Naive thymus-derived CD8-positive, alpha-beta T cell (primary cell): ENCODE measurements around the gene XBP1. TPM values are rescaled to one million over a fixed set of nuclear protein-coding genes. Genes with fewer than 3 reads are reported as not detected.
"Not testable (repeated sequence)": the region's sequence is repeated elsewhere in the genome, so short reads cannot be mapped to it uniquely, and the experiment has no call there.

Experiments
- ATAC-seq, 2 donors: fragments of 150-1000 bp; cut with Tn5 transposase in 1 of 2; sonication (Bioruptor Pico), chemical (Tn5 transposase) in 1 of 2; 1 replicate in 1 of 2; 2 replicates in 1 of 2; pipeline ENCODE4 v1.10.0; 2021; ENCODE audit warnings: mild to moderate bottlenecking in 2 of 2, moderate library complexity in 2 of 2
- POLR2A ChIA-PET: fragments of 350-600 bp; sonication (Branson Sonifier 250); formaldehyde crosslinking; loops from one replicate; lab custom pipeline; 2021; ENCODE audit warnings: antibody characterized with exemption; lab: Charles Lee
- DNase-seq, 10 donors: peaks; one replicate each; pipeline versions ENCODE4 v3.0.0 to v3.0.0-alpha.2; 2020 to 2022
- H3K27ac Mint-ChIP-seq, 10 donors: one replicate each; pipeline ENCODE4 v1.8.0; 2020 to 2022; ENCODE audit warnings: mild to moderate bottlenecking in 10 of 10, mixed read lengths in 10 of 10, moderate library complexity in 4 of 10, inconsistent platforms in 1 of 10
- H3K27me3 Mint-ChIP-seq, 5 donors: one replicate each; pipeline ENCODE4 v1.8.0; 2021 to 2022; ENCODE audit warnings: mixed read lengths in 5 of 5
- H3K36me3 Mint-ChIP-seq, 3 donors: one replicate each; pipeline ENCODE4 v1.8.0; 2020 to 2022; ENCODE audit warnings: mixed read lengths in 3 of 3, mild to moderate bottlenecking in 2 of 3, inconsistent platforms in 1 of 3
- H3K4me1 Mint-ChIP-seq, 4 donors: one replicate each; pipeline ENCODE4 v1.8.0; 2021 to 2022; ENCODE audit warnings: mixed read lengths in 4 of 4
- H3K4me3 Mint-ChIP-seq, 10 donors: one replicate each; pipeline ENCODE4 v1.8.0; 2020 to 2022; ENCODE audit warnings: mild to moderate bottlenecking in 10 of 10, mixed read lengths in 10 of 10, moderate library complexity in 6 of 10, inconsistent platforms in 1 of 10
- H3K9me3 Mint-ChIP-seq, 9 donors: one replicate each; pipeline ENCODE4 v1.8.0; 2020 to 2022; ENCODE audit warnings: mixed read lengths in 9 of 9, mild to moderate bottlenecking in 3 of 9, inconsistent platforms in 1 of 9, moderate library complexity in 1 of 9
- polyA plus RNA-seq, 3 donors: library from polyadenylated mRNA; unstranded; fragments of 300-500 nt; fragmentation: Illumina TruSeq; gene quantifications; one replicate each; pipeline ENCODE4 v1.2.3, GENCODE V29; 2021
- total RNA-seq, 8 experiments: library from RNA in 2 of 8; stranded (reverse) in 2 of 8; gene quantifications; one replicate each; pipeline ENCODE4 v1.2.3 and lab custom pipeline; 2021 to 2026

XBP1 gene
- total and polyA plus RNA-seq, 5 experiments from 2014 or later, result 55.1 to 238 (median 150) TPM

GRCh38 chr22:28762000-28762399 is 38.4 kb downstream of the XBP1 start:
- POLR2A ChIA-PET, result interaction anchor here (0.6 kb wide), 1 partner anchor 17 kb away, joined by 4 read pairs; no protein-coding TSS in a partner anchor
- not testable (repeated sequence) for H3K4me3 Mint-ChIP-seq, H3K36me3 Mint-ChIP-seq, H3K27ac Mint-ChIP-seq, H3K27me3 Mint-ChIP-seq, H3K9me3 Mint-ChIP-seq, ATAC-seq, DNase-seq
- peaks cover 0 to 11% (median under 1%) of the 10 kb centered on the region in 4 donors for H3K4me1 Mint-ChIP-seq

- ATAC-seq (no peak), DNase-seq (no peak)
- Mint-ChIP-seq H3K4me3 (no peak overlapping the region), H3K27me3 (no peaks in the 10 kb centered on the region), H3K36me3 (peaks cover 0 to 10% (median 2%) of the 10 kb centered on the region in 3 donors), H3K27ac (peak overlapping the region in 2 of 10 donors; percentile 59 to 67), H3K9me3 (no peaks in the 10 kb centered on the region), H3K4me1 (peaks cover 0 to 11% (median 2%) of the 10 kb centered on the region in 4 donors)
- POLR2A ChIA-PET, result interaction anchor here (0.6 kb wide), 1 partner anchor 16 kb away, joined by 4 read pairs; no protein-coding TSS in a partner anchor
These were observed 39.0 kb downstream of the XBP1 start for GRCh38 chr22:28761449-28761755.

- Mint-ChIP-seq H3K9me3 (no peaks in the 10 kb centered on the region), H3K4me1 (peaks cover 0 to 11% (median 2%) of the 10 kb centered on the region in 4 donors), H3K27me3 (no peaks in the 10 kb centered on the region), H3K27ac (no peak overlapping the region), H3K36me3 (peaks cover 0 to 13% (median 2%) of the 10 kb centered on the region in 3 donors), H3K4me3 (peak overlapping the region in 1 of 10 donors; percentile 24)
- DNase-seq (no peak), ATAC-seq (no peak)
- POLR2A ChIA-PET, result no interaction called here
These were observed 40.4 kb downstream of the XBP1 start for GRCh38 chr22:28759861-28760560.

GRCh38 chr22:28754512-28754911 is 45.9 kb downstream of the XBP1 start:
- H3K4me3 Mint-ChIP-seq, H3K9me3 Mint-ChIP-seq, H3K4me1 Mint-ChIP-seq, ATAC-seq, POLR2A ChIA-PET, H3K27me3 Mint-ChIP-seq, DNase-seq: not testable (repeated sequence)
- H3K27ac Mint-ChIP-seq, result peak overlapping the region in 1 of 10 donors; percentile 0
- H3K36me3 Mint-ChIP-seq, result peaks cover 0 to 46% (median 6%) of the 10 kb centered on the region in 3 donors

GRCh38 chr22:28750471-28750881 is 49.9 kb downstream of the XBP1 start:
- ATAC-seq (no peak), DNase-seq (no peak)
- peaks cover 9 to 17% (median 11%) of the 10 kb centered on the region in 4 donors for H3K4me1 Mint-ChIP-seq
- no peaks in the 10 kb centered on the region for H3K9me3 Mint-ChIP-seq
- POLR2A ChIA-PET, result interaction anchor here (0.7 to 1.2 kb wide), 2 partner anchors 22 to 254 kb away, joined by 5 to 6 read pairs; partner anchors contain the start of gene CCDC117
- H3K4me3 Mint-ChIP-seq, result no peak overlapping the region
- H3K27me3 Mint-ChIP-seq, result no peaks in the 10 kb centered on the region
- H3K36me3 Mint-ChIP-seq, result peaks cover 0 to 68% (median 15%) of the 10 kb centered on the region in 3 donors
- no peak overlapping the region for H3K27ac Mint-ChIP-seq

Other genes with a start within 250 kb of the XBP1 start
- 1 to 10 TPM; 2.6 to 6.4 TPM for gene TTC28, start 120.7 kb downstream of the XBP1 start, total RNA-seq
- gene TTC28, start 120.7 kb downstream of the XBP1 start, polyA plus RNA-seq, result 1 to 10 TPM in 1 of 3 donors, under 1 TPM in 2; 0.44 to 1.3 (median 0.81) TPM
- 1 to 10 TPM; 6.9 to 7.7 TPM for gene CHEK2, start 58.7 kb downstream of the XBP1 start, total RNA-seq
- 10 to 100 TPM in 1 of 3 donors, 1 to 10 TPM in 2; 6.7 to 10.1 (median 7.9) TPM for gene CHEK2, start 58.7 kb downstream of the XBP1 start, polyA plus RNA-seq
- 10 to 100 TPM; 11.7 to 12.1 TPM for gene HSCB, start 58.5 kb downstream of the XBP1 start, total RNA-seq
- gene HSCB, start 58.5 kb downstream of the XBP1 start, polyA plus RNA-seq, result 10 to 100 TPM in 2 of 3 donors, 1 to 10 TPM in 1; 9.1 to 11.5 (median 11.5) TPM
- 10 to 100 TPM; 16.6 to 17.6 TPM for gene CCDC117, start 27.9 kb downstream of the XBP1 start, total RNA-seq
- 10 to 100 TPM in 1 of 3 donors, 1 to 10 TPM in 2; 7.2 to 11.1 (median 7.7) TPM for gene CCDC117, start 27.9 kb downstream of the XBP1 start, polyA plus RNA-seq
- gene ZNRF3, start 83.0 kb upstream of the XBP1 start, total RNA-seq, result under 1 TPM; 0.60 to 0.69 TPM
- under 1 TPM in 2 of 3 donors, not detected in 1; 0.08 TPM for gene ZNRF3, start 83.0 kb upstream of the XBP1 start, polyA plus RNA-seq